ENCODE measurements around the gene NT5M.

The NT5M gene

GRCh38 chr17:17343896-17344506 is 40.8 kb downstream of the NT5M start:
- no peak for DNase-seq

GRCh38 chr17:17344507-17345293 is 41.5 kb downstream of the NT5M start:
- no peak for DNase-seq

- no peak for DNase-seq
Observed at GRCh38 chr17:17345294-17345597, 42.1 kb downstream of the NT5M start.

GRCh38 chr17:17345686-17346427 is 42.7 kb downstream of the NT5M start:
- DNase-seq: no peak

GRCh38 chr17:17346428-17347233 is 43.5 kb downstream of the NT5M start:
- DNase-seq: no peak

GRCh38 chr17:17347234-17347955 is 44.2 kb downstream of the NT5M start:
- no peak for DNase-seq

- DNase-seq: no peak
Observed at GRCh38 chr17:17347956-17348871, 45.0 kb downstream of the NT5M start.

- DNase-seq: peak; percentile 8
Observed at GRCh38 chr17:17348872-17349723, 45.9 kb downstream of the NT5M start.

- no peak for DNase-seq
Observed at GRCh38 chr17:17349724-17350106, 46.5 kb downstream of the NT5M start.

- peak; percentile 33 for DNase-seq
Observed at GRCh38 chr17:17350491-17351355, 47.5 kb downstream of the NT5M start.

- no peak for DNase-seq
Observed at GRCh38 chr17:17351356-17351891, 48.3 kb downstream of the NT5M start.

- no peak for DNase-seq
Observed at GRCh38 chr17:17351901-17352781, 49.0 kb downstream of the NT5M start.

- no peak for DNase-seq
Observed at GRCh38 chr17:17352836-17353624, 49.9 kb downstream of the NT5M start.

- no peak for DNase-seq
Observed at GRCh38 chr17:17353625-17354484, 50.7 kb downstream of the NT5M start.

GRCh38 chr17:17354560-17355349 is 51.6 kb downstream of the NT5M start:
- DNase-seq: peak; percentile 58

Measured in fibroblast of upper back skin (primary cell).